ENCODE data around the gene IDH3A. TPM values are rescaled to one million over a fixed set of nuclear protein-coding genes. Genes with fewer than 3 reads are reported as not detected.
A peak's percentile ranks its signal among the peaks of the same experiment; 100 is the strongest.

Gene IDH3A
- total and polyA plus RNA-seq, 9 of the 15 experiments (the other 6 are each of a cell fraction or from before 2014, with no cell fraction given), result 37.4 to 249 (median 107) TPM

DNA sequence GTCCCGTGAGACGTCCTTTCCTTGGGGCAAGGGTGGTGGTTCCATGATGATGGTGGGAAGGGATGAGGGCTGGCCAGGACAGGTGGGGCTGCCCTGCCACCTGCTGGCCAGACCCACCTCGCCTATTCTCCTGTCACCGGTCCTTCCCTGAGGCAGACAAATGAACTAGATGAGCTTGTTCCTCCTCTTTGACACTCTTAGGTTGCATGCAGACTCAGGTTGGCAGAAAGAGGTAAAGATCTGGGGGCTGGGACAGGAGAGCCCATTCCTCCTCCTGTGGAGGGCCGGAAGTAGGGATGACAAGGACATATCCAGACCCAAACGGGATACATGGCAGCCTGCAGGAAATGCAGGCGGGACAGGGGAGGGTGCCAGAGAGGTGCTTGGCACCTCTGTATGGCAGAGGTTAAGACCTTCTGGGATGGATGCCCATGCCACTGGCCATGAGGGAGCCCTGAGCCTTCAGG, 46.6 kb downstream of the IDH3A start (continued):
- TF ChIP-seq, protein P1, sequence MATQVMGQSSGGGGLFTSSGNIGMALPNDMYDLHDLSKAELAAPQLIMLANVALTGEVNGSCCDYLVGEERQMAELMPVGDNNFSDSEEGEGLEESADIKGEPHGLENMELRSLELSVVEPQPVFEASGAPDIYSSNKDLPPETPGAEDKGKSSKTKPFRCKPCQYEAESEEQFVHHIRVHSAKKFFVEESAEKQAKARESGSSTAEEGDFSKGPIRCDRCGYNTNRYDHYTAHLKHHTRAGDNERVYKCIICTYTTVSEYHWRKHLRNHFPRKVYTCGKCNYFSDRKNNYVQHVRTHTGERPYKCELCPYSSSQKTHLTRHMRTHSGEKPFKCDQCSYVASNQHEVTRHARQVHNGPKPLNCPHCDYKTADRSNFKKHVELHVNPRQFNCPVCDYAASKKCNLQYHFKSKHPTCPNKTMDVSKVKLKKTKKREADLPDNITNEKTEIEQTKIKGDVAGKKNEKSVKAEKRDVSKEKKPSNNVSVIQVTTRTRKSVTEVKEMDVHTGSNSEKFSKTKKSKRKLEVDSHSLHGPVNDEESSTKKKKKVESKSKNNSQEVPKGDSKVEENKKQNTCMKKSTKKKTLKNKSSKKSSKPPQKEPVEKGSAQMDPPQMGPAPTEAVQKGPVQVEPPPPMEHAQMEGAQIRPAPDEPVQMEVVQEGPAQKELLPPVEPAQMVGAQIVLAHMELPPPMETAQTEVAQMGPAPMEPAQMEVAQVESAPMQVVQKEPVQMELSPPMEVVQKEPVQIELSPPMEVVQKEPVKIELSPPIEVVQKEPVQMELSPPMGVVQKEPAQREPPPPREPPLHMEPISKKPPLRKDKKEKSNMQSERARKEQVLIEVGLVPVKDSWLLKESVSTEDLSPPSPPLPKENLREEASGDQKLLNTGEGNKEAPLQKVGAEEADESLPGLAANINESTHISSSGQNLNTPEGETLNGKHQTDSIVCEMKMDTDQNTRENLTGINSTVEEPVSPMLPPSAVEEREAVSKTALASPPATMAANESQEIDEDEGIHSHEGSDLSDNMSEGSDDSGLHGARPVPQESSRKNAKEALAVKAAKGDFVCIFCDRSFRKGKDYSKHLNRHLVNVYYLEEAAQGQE (IDR thresholded peaks at IDR 0.05; ENCODE audit: borderline replicate concordance), result peak; percentile 90
- TF ChIP-seq, protein P1 (CRISPR knock-in tag; IDR thresholded peaks at IDR 0.05; ENCODE audit: low read depth), result no peak
- TF ChIP-seq RB1 (IDR thresholded peaks at IDR 0.05; ENCODE audit: low read depth), result peak; percentile 63; the same call in 1 of the 2 replicates
- TF ChIP-seq ASH1L (IDR thresholded peaks at IDR 0.05; ENCODE audit: borderline replicate concordance, low read depth, partially characterized antibody), result no peak
- TF ChIP-seq, protein P2, sequence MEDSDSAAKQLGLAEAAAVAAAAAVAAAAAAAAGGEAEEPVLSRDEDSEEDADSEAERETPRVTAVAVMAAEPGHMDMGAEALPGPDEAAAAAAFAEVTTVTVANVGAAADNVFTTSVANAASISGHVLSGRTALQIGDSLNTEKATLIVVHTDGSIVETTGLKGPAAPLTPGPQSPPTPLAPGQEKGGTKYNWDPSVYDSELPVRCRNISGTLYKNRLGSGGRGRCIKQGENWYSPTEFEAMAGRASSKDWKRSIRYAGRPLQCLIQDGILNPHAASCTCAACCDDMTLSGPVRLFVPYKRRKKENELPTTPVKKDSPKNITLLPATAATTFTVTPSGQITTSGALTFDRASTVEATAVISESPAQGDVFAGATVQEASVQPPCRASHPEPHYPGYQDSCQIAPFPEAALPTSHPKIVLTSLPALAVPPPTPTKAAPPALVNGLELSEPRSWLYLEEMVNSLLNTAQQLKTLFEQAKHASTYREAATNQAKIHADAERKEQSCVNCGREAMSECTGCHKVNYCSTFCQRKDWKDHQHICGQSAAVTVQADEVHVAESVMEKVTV (CRISPR knock-in tag; IDR thresholded peaks at IDR 0.05), result peak; percentile 53
- peak; percentile 82 to 93 for TF ChIP-seq RAD21 (CRISPR knock-in tag; conservative IDR thresholded peaks at IDR 0.05 in 1 of 2, IDR thresholded peaks at IDR 0.05 in 1 of 2)
- no peak for TF ChIP-seq ZNF561 (CRISPR knock-in tag; conservative IDR thresholded peaks at IDR 0.05)
- TF ChIP-seq BDP1 (IDR thresholded peaks at IDR 0.05; ENCODE audit: insufficient read depth, insufficient read length), result no peak
- TF ChIP-seq, protein P3, sequence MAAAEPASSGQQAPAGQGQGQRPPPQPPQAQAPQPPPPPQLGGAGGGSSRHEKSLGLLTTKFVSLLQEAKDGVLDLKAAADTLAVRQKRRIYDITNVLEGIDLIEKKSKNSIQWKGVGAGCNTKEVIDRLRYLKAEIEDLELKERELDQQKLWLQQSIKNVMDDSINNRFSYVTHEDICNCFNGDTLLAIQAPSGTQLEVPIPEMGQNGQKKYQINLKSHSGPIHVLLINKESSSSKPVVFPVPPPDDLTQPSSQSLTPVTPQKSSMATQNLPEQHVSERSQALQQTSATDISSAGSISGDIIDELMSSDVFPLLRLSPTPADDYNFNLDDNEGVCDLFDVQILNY (CRISPR knock-in tag; IDR thresholded peaks at IDR 0.05), result no peak
- TF ChIP-seq, protein P4, sequence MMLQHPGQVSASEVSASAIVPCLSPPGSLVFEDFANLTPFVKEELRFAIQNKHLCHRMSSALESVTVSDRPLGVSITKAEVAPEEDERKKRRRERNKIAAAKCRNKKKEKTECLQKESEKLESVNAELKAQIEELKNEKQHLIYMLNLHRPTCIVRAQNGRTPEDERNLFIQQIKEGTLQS (IDR thresholded peaks at IDR 0.05), result no peak
- TF ChIP-seq, protein P4 (CRISPR knock-in tag; conservative IDR thresholded peaks at IDR 0.05), result no peak
- no peak for TF ChIP-seq EWSR1 (IDR thresholded peaks at IDR 0.05; ENCODE audit: borderline replicate concordance, low read depth, partially characterized antibody)
- peak; percentile 97 for TF ChIP-seq SMC3 (conservative IDR thresholded peaks at IDR 0.05; ENCODE audit: insufficient read depth, low read depth, low read length)
- peak; percentile 43; the same call in 1 of the 2 replicates for TF ChIP-seq ZNF263 (CRISPR knock-in tag; IDR thresholded peaks at IDR 0.05; ENCODE audit: borderline replicate concordance)
